RPMI7951 (cell line): ENCODE measurements around the gene YES1. TPM values are rescaled to one million over a fixed set of nuclear protein-coding genes. Genes with fewer than 3 reads are reported as not detected.

Source experiments
- DNase-seq: peaks from one replicate; pipeline ENCODE4 v3.0.0-alpha.2; 2012; ENCODE audit warnings: low read depth
- total RNA-seq: library from RNA; depleted of rRNA; stranded (reverse); fragments of >200 nt; shearing (Covaris generic); gene quantifications from 2 replicates; pipeline ENCODE4 v1.2.3, GENCODE V29; 2014; rRNA removed

YES1 gene
- 69.1 and 93.9 TPM in 2 replicates for total RNA-seq

- DNase-seq, result peak; percentile 18
These were observed at the start of gene YES1 for GRCh38 chr18:811892-812375. Gene YES1 (minus strand): TSS chr18:812242. CDS start chr18:756827, 55,415 bp downstream.

- DNase-seq, result no peak
These were observed 45.9 kb upstream of the YES1 start for GRCh38 chr18:857986-858385.

GRCh38 chr18:853471-853870 is 41.4 kb upstream of the YES1 start:
- DNase-seq, result no peak

GRCh38 chr18:850960-851359 is 38.9 kb upstream of the YES1 start:
- DNase-seq, result no peak

GRCh38 chr18:849021-849420 is 37.0 kb upstream of the YES1 start:
- DNase-seq, result no peak

GRCh38 chr18:848062-848861 is 36.2 kb upstream of the YES1 start:
- no peak for DNase-seq

GRCh38 chr18:845152-845819 is 33.2 kb upstream of the YES1 start:
- DNase-seq, result peak; percentile 80

GRCh38 chr18:841647-842370 is 29.8 kb upstream of the YES1 start:
- no peak for DNase-seq

GRCh38 chr18:840516-840915 is 28.5 kb upstream of the YES1 start:
- DNase-seq, result no peak

- DNase-seq, result no peak
These were observed 28.0 kb upstream of the YES1 start for GRCh38 chr18:840023-840408.

- peak; percentile 70 for DNase-seq
These were observed 27.4 kb upstream of the YES1 start for GRCh38 chr18:839224-840022.

- no peak for DNase-seq
These were observed 25.9 kb upstream of the YES1 start for GRCh38 chr18:837922-838321.

- DNase-seq, result peak; percentile 13
These were observed 22.2 kb upstream of the YES1 start for GRCh38 chr18:834082-834720.

- no peak for DNase-seq
These were observed 21.2 kb upstream of the YES1 start for GRCh38 chr18:833197-833596.

GRCh38 chr18:832085-832681 is 20.1 kb upstream of the YES1 start:
- no peak for DNase-seq

GRCh38 chr18:830315-830901 is 18.4 kb upstream of the YES1 start:
- peak; percentile 47 for DNase-seq

GRCh38 chr18:829432-829831 is 17.4 kb upstream of the YES1 start:
- DNase-seq, result no peak

GRCh38 chr18:827093-827677 is 15.1 kb upstream of the YES1 start:
- DNase-seq, result no peak

GRCh38 chr18:825891-826585 is 14.0 kb upstream of the YES1 start:
- no peak for DNase-seq
